ENCODE measurements around the gene CHST11.

DNA sequence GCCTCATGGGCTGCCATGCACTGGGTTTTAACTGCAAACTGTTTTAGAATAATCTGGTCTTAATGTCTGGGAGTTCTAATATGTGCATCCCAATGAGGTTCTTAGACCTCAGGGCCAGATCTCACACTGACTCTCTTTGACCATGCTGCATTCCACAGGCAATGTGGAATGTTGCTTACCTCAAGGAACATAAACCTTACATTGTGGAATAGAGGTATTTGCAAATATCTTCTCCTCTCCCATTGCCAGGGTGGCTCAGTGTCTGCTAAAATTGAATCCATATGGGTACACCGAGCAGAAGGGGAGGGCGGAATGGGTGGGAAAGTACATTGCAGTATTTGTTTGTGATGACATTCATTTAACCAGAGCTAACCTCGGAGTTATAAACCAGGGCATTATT, 78.6 kb downstream of the CHST11 start:
- no peak for TF ChIP-seq CTCF (IDR thresholded peaks at IDR 0.05)
- TF ChIP-seq POLR2A (IDR thresholded peaks at IDR 0.05; ENCODE audit: low read depth): no peak
- TF ChIP-seq POLR2AphosphoS5 (IDR thresholded peaks at IDR 0.05): no peak
- TF ChIP-seq EP300 (IDR thresholded peaks at IDR 0.05): no peak

All from esophagus muscularis mucosa (tissue), 4 donors.